SU-DHL-6 (cell line): ENCODE measurements around the gene OOSP3.
"Not testable (repeated sequence)": the region's sequence is repeated elsewhere in the genome, so short reads cannot be mapped to it uniquely, and the experiment has no call there.

Source experiments
- H2AFZ ChIP-seq: fragments of 200-600 bp; sonication (generic); 2 replicates; pipeline ENCODE4 v1.6.1; 2014; ENCODE audit warnings: low read depth, mild to moderate bottlenecking, moderate library complexity, mixed read lengths, antibody characterized with exemption, low read length; ENCODE audit not compliant: severe bottlenecking
- H3F3A ChIP-seq: fragments of 200-600 bp; shearing (Covaris generic); 2 replicates; pipeline ENCODE4 v1.6.0; 2016; ENCODE audit warnings: antibody characterized with exemption, mild to moderate bottlenecking; ENCODE audit not compliant: insufficient read depth
- H3K27ac ChIP-seq: fragments of 200-600 bp; sonication (generic); 2 replicates; pipeline ENCODE4 v1.5.1; 2016; ENCODE audit warnings: low read depth, mild to moderate bottlenecking, low read length, moderate library complexity, mixed read lengths
- H3K27me3 ChIP-seq: fragments of 200-600 bp; sonication (generic), shearing (Covaris generic); 2 replicates; pipeline ENCODE4 v1.6.0; 2014; ENCODE audit warnings: mild to moderate bottlenecking, low read length
- H3K36me3 ChIP-seq: fragments of 200-600 bp; sonication (generic); 2 replicates; pipeline ENCODE4 v1.6.1; 2014; ENCODE audit warnings: mild to moderate bottlenecking, low read length, mixed read lengths
- H3K4me2 ChIP-seq: fragments of 300-600, 200-600 bp; shearing (Covaris generic), sonication (generic); 2 replicates; pipeline ENCODE4 v1.6.0; 2014; ENCODE audit warnings: low read length, low read depth, mild to moderate bottlenecking; ENCODE audit not compliant: poor library complexity, severe bottlenecking
- H3K4me3 ChIP-seq: fragments of 200-600 bp; sonication (generic); 2 replicates; pipeline ENCODE4 v1.5.1; 2014; ENCODE audit warnings: antibody characterized with exemption, low read length, mild to moderate bottlenecking, mixed read lengths; ENCODE audit not compliant: insufficient read depth, poor library complexity, severe bottlenecking
- H3K79me2 ChIP-seq: fragments of 200-600 bp; sonication (generic); 2 replicates; pipeline ENCODE4 v1.6.1; 2014; ENCODE audit warnings: mild to moderate bottlenecking, low read length, moderate library complexity; ENCODE audit not compliant: insufficient read depth
- H3K9ac ChIP-seq: fragments of 200-600 bp; sonication (generic); 2 replicates; pipeline ENCODE4 v1.7.0; 2014; ENCODE audit warnings: mild to moderate bottlenecking, low read length
- H3K9me2 ChIP-seq: fragments of 200-600 bp; sonication (generic); replicated peaks from 2 replicates; pipeline ENCODE4 v1.6.1; 2014; ENCODE audit warnings: low read length; ENCODE audit not compliant: insufficient read depth
- H3K9me3 ChIP-seq: fragments of 200-600 bp; sonication (generic); 2 replicates; pipeline ENCODE4 v1.6.1; 2014; ENCODE audit warnings: low read length, mixed read lengths; ENCODE audit not compliant: insufficient read depth
- H4K20me1 ChIP-seq: fragments of 200-600 bp; sonication (generic); 2 replicates; pipeline ENCODE4 v1.6.1; 2014; ENCODE audit warnings: low read depth, mild to moderate bottlenecking, antibody characterized with exemption, low read length, moderate library complexity, mixed read lengths
- EZH2phosphoT487 ChIP-seq: fragments of 200-600 bp; sonication (generic), shearing (Covaris generic); conservative IDR thresholded peaks from 2 replicates; pipeline ENCODE4 v1.6.1; 2018; ENCODE audit warnings: mild to moderate bottlenecking, antibody characterized with exemption, low read length, moderate library complexity, mixed read lengths
- TF ChIP-seq, protein P1 (sequence below): fragments of 200-600 bp; sonication (generic); IDR thresholded peaks from one replicate; pipeline ENCODE4 v1.5.1; 2017; ENCODE audit warnings: antibody characterized with exemption, mild to moderate bottlenecking, low read length, moderate library complexity; ENCODE audit not compliant: insufficient read depth, poor library complexity, severe bottlenecking

OOSP3 gene

DNA sequence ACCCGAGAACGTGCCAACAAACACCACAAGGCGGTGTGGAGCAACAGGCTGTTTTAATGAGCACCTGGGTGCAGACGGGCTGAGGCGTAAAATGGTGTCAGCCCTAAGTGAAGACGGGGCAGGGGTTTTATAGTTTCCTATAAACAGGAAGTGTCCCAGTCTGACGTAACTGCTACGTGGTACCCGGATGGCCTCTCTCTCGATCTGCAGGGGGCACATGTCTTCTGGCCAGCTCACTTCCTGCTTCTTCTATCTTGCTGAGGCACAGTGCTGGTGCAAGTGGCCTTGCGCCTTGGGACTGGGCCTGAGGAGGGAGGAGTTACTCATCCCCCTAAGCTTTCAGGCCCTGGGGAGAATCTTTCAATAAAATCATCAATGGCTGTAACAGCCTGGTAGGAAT, 20.9 kb downstream of the OOSP3 start:
- Histone ChIP-seq H3K9me3 (no peaks in the 10 kb centered on the region), H3K9me2 (no peaks in the 10 kb centered on the region), H3K36me3 (no peaks in the 10 kb centered on the region), H3K79me2 (no peaks in the 10 kb centered on the region), H3K27ac (no peak overlapping the region), H3K4me2 (no peak overlapping the region), H3K4me3 (no peak overlapping the region), H3K27me3 (no peaks in the 10 kb centered on the region), H3K9ac (no peak overlapping the region), H3F3A (no peaks in the 10 kb centered on the region), H2AFZ (no peak overlapping the region), H4K20me1 (no peaks in the 10 kb centered on the region)
- no peak for TF ChIP-seq EZH2phosphoT487
- TF ChIP-seq, protein P1, sequence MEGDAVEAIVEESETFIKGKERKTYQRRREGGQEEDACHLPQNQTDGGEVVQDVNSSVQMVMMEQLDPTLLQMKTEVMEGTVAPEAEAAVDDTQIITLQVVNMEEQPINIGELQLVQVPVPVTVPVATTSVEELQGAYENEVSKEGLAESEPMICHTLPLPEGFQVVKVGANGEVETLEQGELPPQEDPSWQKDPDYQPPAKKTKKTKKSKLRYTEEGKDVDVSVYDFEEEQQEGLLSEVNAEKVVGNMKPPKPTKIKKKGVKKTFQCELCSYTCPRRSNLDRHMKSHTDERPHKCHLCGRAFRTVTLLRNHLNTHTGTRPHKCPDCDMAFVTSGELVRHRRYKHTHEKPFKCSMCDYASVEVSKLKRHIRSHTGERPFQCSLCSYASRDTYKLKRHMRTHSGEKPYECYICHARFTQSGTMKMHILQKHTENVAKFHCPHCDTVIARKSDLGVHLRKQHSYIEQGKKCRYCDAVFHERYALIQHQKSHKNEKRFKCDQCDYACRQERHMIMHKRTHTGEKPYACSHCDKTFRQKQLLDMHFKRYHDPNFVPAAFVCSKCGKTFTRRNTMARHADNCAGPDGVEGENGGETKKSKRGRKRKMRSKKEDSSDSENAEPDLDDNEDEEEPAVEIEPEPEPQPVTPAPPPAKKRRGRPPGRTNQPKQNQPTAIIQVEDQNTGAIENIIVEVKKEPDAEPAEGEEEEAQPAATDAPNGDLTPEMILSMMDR, result no peak

DNA sequence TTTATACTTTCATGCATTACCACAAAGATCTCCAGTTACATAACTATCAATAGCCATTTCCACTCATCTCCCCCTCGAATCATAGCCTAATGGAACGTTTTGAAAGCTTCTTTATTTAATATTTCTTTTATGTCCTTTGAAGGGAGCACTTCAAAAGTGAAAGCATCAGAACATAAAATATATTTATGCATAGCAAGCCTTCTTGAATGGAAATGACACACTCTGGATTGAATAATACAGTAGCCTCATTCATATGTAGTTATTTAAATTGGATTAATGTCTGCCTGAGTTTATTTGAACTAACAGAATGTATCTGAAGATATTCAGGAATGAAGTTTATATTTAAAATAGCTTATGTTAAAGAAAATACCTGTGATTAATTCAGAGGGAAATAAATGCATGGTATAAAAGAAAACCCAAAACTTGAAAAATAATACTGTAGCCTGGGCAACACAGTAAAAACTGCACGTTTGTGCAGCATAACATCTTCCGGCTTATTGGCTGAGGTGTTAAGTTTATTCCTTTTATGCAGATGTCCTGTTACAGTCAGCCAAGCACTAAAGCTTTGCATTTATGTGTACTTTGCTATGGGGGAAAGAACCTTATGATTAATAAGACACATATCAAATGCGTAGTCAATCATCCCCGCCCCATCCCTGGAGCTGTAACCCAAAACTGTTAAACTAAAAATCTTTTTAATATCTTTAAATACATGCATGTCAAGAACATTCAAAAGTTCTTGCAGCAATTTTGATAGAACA, 22.0 kb downstream of the OOSP3 start:
- Histone ChIP-seq H3K27me3 (no peaks in the 10 kb centered on the region), H3K4me3 (no peak overlapping the region), H3K9me2 (no peaks in the 10 kb centered on the region), H3K79me2 (no peaks in the 10 kb centered on the region), H4K20me1 (no peaks in the 10 kb centered on the region), H3K9me3 (no peaks in the 10 kb centered on the region), H3K9ac (no peak overlapping the region), H3K4me2 (no peak overlapping the region), H2AFZ (no peak overlapping the region), H3K27ac (no peak overlapping the region), H3F3A (no peaks in the 10 kb centered on the region), H3K36me3 (no peaks in the 10 kb centered on the region)
- TF ChIP-seq, protein P1, result no peak
- no peak for TF ChIP-seq EZH2phosphoT487

DNA sequence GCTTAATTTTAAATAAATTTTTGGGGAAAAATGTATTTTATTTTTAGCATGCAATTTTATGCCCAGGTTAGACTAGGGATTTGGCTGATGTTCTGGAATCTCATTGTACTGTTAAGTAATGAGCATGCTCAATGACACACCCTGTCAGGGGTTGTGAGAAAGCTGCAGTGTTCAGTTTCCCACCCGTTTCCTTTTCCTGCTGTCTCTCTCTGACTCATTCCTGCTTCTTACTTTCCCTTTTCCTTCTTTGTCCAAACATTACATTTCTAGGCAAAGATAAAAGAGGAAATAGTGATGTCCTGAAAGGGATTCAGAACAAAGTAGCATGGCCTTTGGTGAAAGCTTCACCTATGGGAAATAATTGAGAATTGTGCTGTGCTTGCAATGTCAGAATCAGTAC, 22.7 kb downstream of the OOSP3 start:
- no peaks in the 10 kb centered on the region for H4K20me1 ChIP-seq
- TF ChIP-seq EZH2phosphoT487, result no peak
- TF ChIP-seq, protein P1, result no peak
- no peak overlapping the region for H3K9ac ChIP-seq
- no peaks in the 10 kb centered on the region for H3K36me3 ChIP-seq
- H3K4me3 ChIP-seq, result no peak overlapping the region
- no peaks in the 10 kb centered on the region for H3K79me2 ChIP-seq
- H3F3A ChIP-seq, result no peaks in the 10 kb centered on the region
- no peaks in the 10 kb centered on the region for H3K27me3 ChIP-seq
- H2AFZ ChIP-seq, result no peak overlapping the region
- H3K9me3 ChIP-seq, result no peaks in the 10 kb centered on the region
- H3K4me2 ChIP-seq, result no peak overlapping the region
- no peak overlapping the region for H3K27ac ChIP-seq
- H3K9me2 ChIP-seq, result no peaks in the 10 kb centered on the region

DNA sequence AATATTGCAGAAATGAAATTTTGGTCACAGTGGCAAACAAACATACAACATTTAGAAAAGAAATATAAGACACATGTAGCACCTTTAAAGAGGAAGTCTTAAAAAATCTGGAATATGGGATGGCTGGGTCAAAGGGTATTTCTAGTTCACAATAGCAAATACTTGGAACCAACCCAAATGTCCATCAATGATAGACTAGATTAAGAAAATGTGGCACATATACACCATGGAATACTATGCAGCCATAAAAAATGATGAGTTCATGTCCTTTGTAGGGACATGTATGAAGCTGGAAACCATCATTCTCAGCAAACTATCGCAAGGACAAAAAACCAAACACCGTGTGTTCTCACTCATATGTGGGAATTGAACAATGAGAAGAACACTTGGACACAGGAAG, 25.0 kb downstream of the OOSP3 start:
- H3K9ac ChIP-seq, H2AFZ ChIP-seq, H3K9me3 ChIP-seq, H3K27me3 ChIP-seq, H4K20me1 ChIP-seq, H3K79me2 ChIP-seq, H3K27ac ChIP-seq, H3K9me2 ChIP-seq, H3K4me3 ChIP-seq, H3K4me2 ChIP-seq, H3F3A ChIP-seq, H3K36me3 ChIP-seq: not testable (repeated sequence)
